Gastroesophageal sphincter (tissue), 3 donors: ENCODE measurements around the gene YTHDF1.

ENCODE experiments used
- CTCF ChIP-seq, 4 experiments: fragments of 200-600 bp in 2 of 4; fragments of 450-650 bp in 2 of 4; sonication (generic) in 1 of 4; IDR thresholded peaks; one replicate each; pipeline ENCODE4 v1.5.1; 2017 to 2019; ENCODE audit warnings: antibody characterized with exemption in 4 of 4, mild to moderate bottlenecking in 2 of 4, moderate library complexity in 2 of 4
- EP300 ChIP-seq: sonication (generic); formaldehyde crosslinking; IDR thresholded peaks from one replicate; pipeline ENCODE4 v1.6.1; 2017; ENCODE audit warnings: antibody characterized with exemption, mild to moderate bottlenecking
- POLR2A ChIP-seq, 2 donors: fragments of 450-650 bp; IDR thresholded peaks; one replicate each; pipeline ENCODE4 v1.6.1; 2017; ENCODE audit warnings: antibody characterized with exemption in 2 of 2, mild to moderate bottlenecking in 2 of 2, moderate library complexity in 1 of 2
- POLR2AphosphoS5 ChIP-seq: sonication (generic); formaldehyde crosslinking; IDR thresholded peaks from one replicate; pipeline ENCODE4 v1.6.1; 2017; ENCODE audit warnings: antibody characterized with exemption

GRCh38 chr20:63194797-63195173, 21.1 kb downstream of the YTHDF1 start:
- TF ChIP-seq CTCF (IDR thresholded peaks at IDR 0.05) (no peak), POLR2A (IDR thresholded peaks at IDR 0.05) (no peak), POLR2AphosphoS5 (no peak), EP300 (no peak)
